ENCODE results near the gene LRRC19. TPM values are rescaled to one million over a fixed set of nuclear protein-coding genes. Genes with fewer than 3 reads are reported as not detected.

LRRC19 gene
- total RNA-seq, 1 experiment from 2014 or later = not detected

GRCh38 chr9:26949637-26950069, 55.8 kb downstream of the LRRC19 start:
- Histone ChIP-seq H3K27me3 (ENCODE audit: insufficient read depth, low read length) (no peaks in the 10 kb centered on the region), H3K18ac (ENCODE audit: insufficient read length, low read depth, low read length) (no peak overlapping the region), H4K8ac (replicated peaks; ENCODE audit: insufficient read length, low read depth, low read length) (no peak overlapping the region), H3K56ac (ENCODE audit: insufficient read length, low read depth, low read length) (no peak overlapping the region), H2BK20ac (ENCODE audit: low read depth, low read length, poor library complexity, severe bottlenecking) (no peak overlapping the region), H3K79me2 (ENCODE audit: insufficient read depth, low read length) (peaks cover 18% of the 10 kb centered on the region), H3K4ac (ENCODE audit: low read depth, low read length) (no peak overlapping the region), H2BK120ac (ENCODE audit: low read depth, low read length, poor library complexity, severe bottlenecking) (no peak overlapping the region), H3K79me1 (ENCODE audit: insufficient read depth, low read depth, low read length, poor library complexity, severe bottlenecking) (no peaks in the 10 kb centered on the region), H3T11ph (ENCODE audit: low read length) (no peak overlapping the region), H4K20me1 (ENCODE audit: control insufficient read depth, insufficient read depth, insufficient read length) (no peaks in the 10 kb centered on the region), H2AK5ac (ENCODE audit: insufficient read length, low read length) (no peak overlapping the region), H3K4me1 (ENCODE audit: insufficient read depth, low read length) (no peaks in the 10 kb centered on the region), H2BK12ac (ENCODE audit: insufficient read length, low read depth, low read length) (no peak overlapping the region), H3K9me3 (ENCODE audit: control insufficient read depth, low read depth, low read length) (no peaks in the 10 kb centered on the region), H3K14ac (ENCODE audit: insufficient read depth, low read length) (no peak overlapping the region), H3K27ac (ENCODE audit: insufficient read length, low read depth, low read length) (no peak overlapping the region), H2BK15ac (ENCODE audit: low read depth, low read length) (no peak overlapping the region), H3K23ac (ENCODE audit: insufficient read length, low read depth, low read length) (no peak overlapping the region), H3K9ac (ENCODE audit: extremely low read depth, insufficient read length, low read length) (no peak overlapping the region), H3K23me2 (ENCODE audit: insufficient read length, low read depth, low read length, poor library complexity, severe bottlenecking) (peaks cover 8% of the 10 kb centered on the region), H4K5ac (ENCODE audit: insufficient read length, low read depth, low read length) (no peak overlapping the region), H3K4me2 (ENCODE audit: insufficient read depth, insufficient read length, low read length) (no peak overlapping the region), H4K91ac (ENCODE audit: insufficient read length, low read depth, low read length) (no peak overlapping the region), H2AFZ (ENCODE audit: low read length) (no peak overlapping the region), H2BK5ac (ENCODE audit: insufficient read length, low read length) (no peak overlapping the region)
- no CpG with 5 or more reads among the region's 6 CpGs for WGBS (ENCODE audit: extremely low coverage, insufficient read length, low lambda C conversion rate)
- H3K27ac Mint-ChIP-seq = peak overlapping the region in 1 of 3 experiments; percentile 10; a peak in 1 of 7 replicates
- peaks cover 0 to 3% (median 0%) of the 10 kb centered on the region in 3 experiments; a peak in 2 of 7 replicates for H3K36me3 Mint-ChIP-seq (ENCODE audit: insufficient read depth in 1 of 3, low read depth in 3 of 3)
- no peak for DNase-seq
- peaks cover 13 to 14% of the 10 kb centered on the region in 2 experiments for H3K4me1 Mint-ChIP-seq
- no peak for TF ChIP-seq CTCF (conservative IDR thresholded peaks at IDR 0.05)
- H3K9me3 Mint-ChIP-seq = no peaks in the 10 kb centered on the region; a peak in 1 of 5 replicates
- H3K27me3 Mint-ChIP-seq (ENCODE audit: low read depth) = no peaks in the 10 kb centered on the region
- peak overlapping the region in 1 of 2 experiments; percentile 23; a peak in 1 of 5 replicates for H3K4me3 Mint-ChIP-seq
